ENCODE results near the gene SEPSECS. TPM values are rescaled to one million over a fixed set of nuclear protein-coding genes. Genes with fewer than 3 reads are reported as not detected.

Gene SEPSECS
- total and polyA plus RNA-seq, 2 experiments from 2014 or later = 1.2 to 4.7 TPM

DNA sequence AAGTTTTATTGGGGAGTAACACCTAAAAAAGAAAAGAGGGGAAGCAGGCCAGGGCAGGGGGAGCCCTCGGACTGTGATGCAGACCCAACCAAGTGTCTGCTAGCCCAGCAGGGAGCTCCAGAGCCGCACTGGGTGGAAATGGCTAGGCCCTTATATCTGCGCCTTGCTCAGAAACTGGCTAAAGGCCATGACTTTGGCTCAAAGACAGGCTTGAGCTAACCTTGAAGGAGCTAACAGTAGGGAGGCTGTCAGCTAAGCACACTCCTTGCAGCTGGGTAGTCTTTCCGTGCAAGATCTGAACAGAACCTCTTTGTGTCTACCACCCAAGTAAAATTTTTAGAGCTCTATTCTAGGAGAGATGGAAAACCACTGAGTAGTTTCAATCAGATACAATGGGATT, 43.0 kb downstream of the SEPSECS start:
- no peaks in the 10 kb centered on the region for H3F3A ChIP-seq (replicated peaks; ENCODE audit: low read depth)
- ATAC-seq (no peak), DNase-seq (ENCODE audit: low spot score) (no peak)
- no peak overlapping the region for H3K27ac Mint-ChIP-seq
- no peaks in the 10 kb centered on the region for H4K20me1 ChIP-seq (replicated peaks; ENCODE audit: insufficient read depth)
- no peaks in the 10 kb centered on the region for H3K36me3 Mint-ChIP-seq (ENCODE audit: low read depth)
- H2AFZ ChIP-seq = no peak overlapping the region
- TF ChIP-seq NANOG (IDR thresholded peaks at IDR 0.05; ENCODE audit: borderline replicate concordance) = no peak
- TF ChIP-seq, protein P1, sequence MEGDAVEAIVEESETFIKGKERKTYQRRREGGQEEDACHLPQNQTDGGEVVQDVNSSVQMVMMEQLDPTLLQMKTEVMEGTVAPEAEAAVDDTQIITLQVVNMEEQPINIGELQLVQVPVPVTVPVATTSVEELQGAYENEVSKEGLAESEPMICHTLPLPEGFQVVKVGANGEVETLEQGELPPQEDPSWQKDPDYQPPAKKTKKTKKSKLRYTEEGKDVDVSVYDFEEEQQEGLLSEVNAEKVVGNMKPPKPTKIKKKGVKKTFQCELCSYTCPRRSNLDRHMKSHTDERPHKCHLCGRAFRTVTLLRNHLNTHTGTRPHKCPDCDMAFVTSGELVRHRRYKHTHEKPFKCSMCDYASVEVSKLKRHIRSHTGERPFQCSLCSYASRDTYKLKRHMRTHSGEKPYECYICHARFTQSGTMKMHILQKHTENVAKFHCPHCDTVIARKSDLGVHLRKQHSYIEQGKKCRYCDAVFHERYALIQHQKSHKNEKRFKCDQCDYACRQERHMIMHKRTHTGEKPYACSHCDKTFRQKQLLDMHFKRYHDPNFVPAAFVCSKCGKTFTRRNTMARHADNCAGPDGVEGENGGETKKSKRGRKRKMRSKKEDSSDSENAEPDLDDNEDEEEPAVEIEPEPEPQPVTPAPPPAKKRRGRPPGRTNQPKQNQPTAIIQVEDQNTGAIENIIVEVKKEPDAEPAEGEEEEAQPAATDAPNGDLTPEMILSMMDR (conservative IDR thresholded peaks at IDR 0.05; ENCODE audit: low read depth in 2 of 2) = peak in 1 of 2 experiments; percentile 20; a peak in 1 of 4 replicates
- H3K4me2 ChIP-seq = no peak overlapping the region
- no peaks in the 10 kb centered on the region for H3K27me3 Mint-ChIP-seq (ENCODE audit: insufficient read depth, low read depth, poor library complexity)
- no peak overlapping the region for H3K4me3 ChIP-seq
- H3K4me1 Mint-ChIP-seq = peaks cover 9% of the 10 kb centered on the region; the same call in 2 of the 3 replicates
- no peak overlapping the region for H3K27ac ChIP-seq (ENCODE audit: low read depth)
- no peak overlapping the region for H3K4me3 Mint-ChIP-seq
- H3K9me2 ChIP-seq (ENCODE audit: insufficient read depth) = no peaks in the 10 kb centered on the region
- no peaks in the 10 kb centered on the region for H3K4me1 ChIP-seq (ENCODE audit: insufficient read depth)
- H3K36me3 ChIP-seq (ENCODE audit: insufficient read depth) = no peaks in the 10 kb centered on the region
- H3K79me2 ChIP-seq (replicated peaks; ENCODE audit: insufficient read depth) = no peaks in the 10 kb centered on the region
- H3K27me3 ChIP-seq (ENCODE audit: insufficient read depth) = no peaks in the 10 kb centered on the region
- H3K9me3 Mint-ChIP-seq = no peaks in the 10 kb centered on the region

DNA sequence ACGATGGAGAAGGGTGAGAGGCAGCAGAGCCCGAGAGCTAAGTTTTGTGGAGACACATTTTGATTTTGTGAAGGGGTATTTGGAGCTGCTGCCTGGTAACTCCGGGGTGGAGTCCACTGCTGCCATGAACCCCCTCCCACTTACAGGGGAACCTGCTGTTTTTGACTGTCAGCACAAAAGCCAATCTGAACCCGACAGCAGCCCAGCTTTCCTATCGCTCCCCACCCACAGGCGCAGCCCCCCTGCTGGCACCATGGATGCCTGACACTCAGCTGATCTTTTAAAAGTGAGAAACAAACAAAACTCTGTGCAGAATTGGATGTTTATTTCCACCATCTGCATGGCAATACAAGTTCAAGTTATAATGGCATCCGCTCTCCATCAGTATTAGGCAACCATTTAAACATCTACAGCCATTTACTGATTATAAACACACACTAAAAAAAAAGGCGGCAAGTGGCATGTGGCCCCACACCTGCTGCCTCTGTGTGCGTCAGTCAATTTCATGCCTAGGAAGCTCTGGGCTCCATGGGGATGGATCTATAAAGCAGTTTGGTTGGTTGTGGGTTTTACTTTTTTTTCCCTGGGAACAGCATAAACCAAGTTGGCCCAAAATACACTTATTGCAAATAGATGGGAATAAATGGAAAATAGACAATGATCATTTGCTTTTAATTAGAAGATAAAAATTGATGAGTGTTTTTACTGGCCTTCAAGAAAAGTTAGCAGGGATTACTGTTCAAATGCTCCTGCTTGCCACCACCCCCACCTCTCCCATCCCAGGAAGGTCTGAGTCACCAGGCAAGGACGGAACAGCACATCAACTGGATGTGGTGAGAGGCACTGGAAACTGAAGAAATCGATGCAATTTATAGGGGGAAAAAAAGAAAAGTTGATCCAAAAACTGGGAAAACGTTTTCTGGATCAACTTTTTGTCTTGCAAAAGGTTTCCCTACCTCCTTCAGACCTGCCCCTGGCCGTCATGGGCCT, 46.0 kb downstream of the SEPSECS start:
- Mint-ChIP-seq H3K9me3 (no peaks in the 10 kb centered on the region), H3K4me1 (peaks cover 9% of the 10 kb centered on the region; the same call in 2 of the 3 replicates), H3K36me3 (ENCODE audit: low read depth) (no peaks in the 10 kb centered on the region), H3K4me3 (no peak overlapping the region), H3K27ac (no peak overlapping the region), H3K27me3 (ENCODE audit: insufficient read depth, low read depth, poor library complexity) (no peaks in the 10 kb centered on the region)
- no peak overlapping the region for H3K4me3 ChIP-seq
- no peaks in the 10 kb centered on the region for H3K79me2 ChIP-seq (replicated peaks; ENCODE audit: insufficient read depth)
- no peak overlapping the region for H3K4me2 ChIP-seq
- DNase-seq (ENCODE audit: low spot score) = no peak
- H2AFZ ChIP-seq = no peak overlapping the region
- H3K27me3 ChIP-seq (ENCODE audit: insufficient read depth) = no peaks in the 10 kb centered on the region
- H3K9me2 ChIP-seq (ENCODE audit: insufficient read depth) = no peaks in the 10 kb centered on the region
- H3F3A ChIP-seq (replicated peaks; ENCODE audit: low read depth) = no peaks in the 10 kb centered on the region
- H4K20me1 ChIP-seq (replicated peaks; ENCODE audit: insufficient read depth) = no peaks in the 10 kb centered on the region
- no peaks in the 10 kb centered on the region for H3K4me1 ChIP-seq (ENCODE audit: insufficient read depth)
- no peak overlapping the region for H3K27ac ChIP-seq (ENCODE audit: low read depth)
- H3K36me3 ChIP-seq (ENCODE audit: insufficient read depth) = no peaks in the 10 kb centered on the region
- no peak; the same call in 2 of the 3 replicates for ATAC-seq
- no peak for TF ChIP-seq JUNB (IDR thresholded peaks at IDR 0.05; ENCODE audit: unreplicated experiment)
- TF ChIP-seq, protein P2, sequence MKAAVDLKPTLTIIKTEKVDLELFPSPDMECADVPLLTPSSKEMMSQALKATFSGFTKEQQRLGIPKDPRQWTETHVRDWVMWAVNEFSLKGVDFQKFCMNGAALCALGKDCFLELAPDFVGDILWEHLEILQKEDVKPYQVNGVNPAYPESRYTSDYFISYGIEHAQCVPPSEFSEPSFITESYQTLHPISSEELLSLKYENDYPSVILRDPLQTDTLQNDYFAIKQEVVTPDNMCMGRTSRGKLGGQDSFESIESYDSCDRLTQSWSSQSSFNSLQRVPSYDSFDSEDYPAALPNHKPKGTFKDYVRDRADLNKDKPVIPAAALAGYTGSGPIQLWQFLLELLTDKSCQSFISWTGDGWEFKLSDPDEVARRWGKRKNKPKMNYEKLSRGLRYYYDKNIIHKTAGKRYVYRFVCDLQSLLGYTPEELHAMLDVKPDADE (IDR thresholded peaks at IDR 0.05) = no peak
- no peak for TF ChIP-seq CREB1 (CRISPR knock-in tag; IDR thresholded peaks at IDR 0.05; ENCODE audit: low read depth)
- no peak for TF ChIP-seq POLR2AphosphoS5 (IDR thresholded peaks at IDR 0.05; ENCODE audit: low read depth)
- TF ChIP-seq EZH2 (IDR thresholded peaks at IDR 0.05; ENCODE audit: low read depth, unreplicated experiment) = no peak
- TF ChIP-seq, protein P3, sequence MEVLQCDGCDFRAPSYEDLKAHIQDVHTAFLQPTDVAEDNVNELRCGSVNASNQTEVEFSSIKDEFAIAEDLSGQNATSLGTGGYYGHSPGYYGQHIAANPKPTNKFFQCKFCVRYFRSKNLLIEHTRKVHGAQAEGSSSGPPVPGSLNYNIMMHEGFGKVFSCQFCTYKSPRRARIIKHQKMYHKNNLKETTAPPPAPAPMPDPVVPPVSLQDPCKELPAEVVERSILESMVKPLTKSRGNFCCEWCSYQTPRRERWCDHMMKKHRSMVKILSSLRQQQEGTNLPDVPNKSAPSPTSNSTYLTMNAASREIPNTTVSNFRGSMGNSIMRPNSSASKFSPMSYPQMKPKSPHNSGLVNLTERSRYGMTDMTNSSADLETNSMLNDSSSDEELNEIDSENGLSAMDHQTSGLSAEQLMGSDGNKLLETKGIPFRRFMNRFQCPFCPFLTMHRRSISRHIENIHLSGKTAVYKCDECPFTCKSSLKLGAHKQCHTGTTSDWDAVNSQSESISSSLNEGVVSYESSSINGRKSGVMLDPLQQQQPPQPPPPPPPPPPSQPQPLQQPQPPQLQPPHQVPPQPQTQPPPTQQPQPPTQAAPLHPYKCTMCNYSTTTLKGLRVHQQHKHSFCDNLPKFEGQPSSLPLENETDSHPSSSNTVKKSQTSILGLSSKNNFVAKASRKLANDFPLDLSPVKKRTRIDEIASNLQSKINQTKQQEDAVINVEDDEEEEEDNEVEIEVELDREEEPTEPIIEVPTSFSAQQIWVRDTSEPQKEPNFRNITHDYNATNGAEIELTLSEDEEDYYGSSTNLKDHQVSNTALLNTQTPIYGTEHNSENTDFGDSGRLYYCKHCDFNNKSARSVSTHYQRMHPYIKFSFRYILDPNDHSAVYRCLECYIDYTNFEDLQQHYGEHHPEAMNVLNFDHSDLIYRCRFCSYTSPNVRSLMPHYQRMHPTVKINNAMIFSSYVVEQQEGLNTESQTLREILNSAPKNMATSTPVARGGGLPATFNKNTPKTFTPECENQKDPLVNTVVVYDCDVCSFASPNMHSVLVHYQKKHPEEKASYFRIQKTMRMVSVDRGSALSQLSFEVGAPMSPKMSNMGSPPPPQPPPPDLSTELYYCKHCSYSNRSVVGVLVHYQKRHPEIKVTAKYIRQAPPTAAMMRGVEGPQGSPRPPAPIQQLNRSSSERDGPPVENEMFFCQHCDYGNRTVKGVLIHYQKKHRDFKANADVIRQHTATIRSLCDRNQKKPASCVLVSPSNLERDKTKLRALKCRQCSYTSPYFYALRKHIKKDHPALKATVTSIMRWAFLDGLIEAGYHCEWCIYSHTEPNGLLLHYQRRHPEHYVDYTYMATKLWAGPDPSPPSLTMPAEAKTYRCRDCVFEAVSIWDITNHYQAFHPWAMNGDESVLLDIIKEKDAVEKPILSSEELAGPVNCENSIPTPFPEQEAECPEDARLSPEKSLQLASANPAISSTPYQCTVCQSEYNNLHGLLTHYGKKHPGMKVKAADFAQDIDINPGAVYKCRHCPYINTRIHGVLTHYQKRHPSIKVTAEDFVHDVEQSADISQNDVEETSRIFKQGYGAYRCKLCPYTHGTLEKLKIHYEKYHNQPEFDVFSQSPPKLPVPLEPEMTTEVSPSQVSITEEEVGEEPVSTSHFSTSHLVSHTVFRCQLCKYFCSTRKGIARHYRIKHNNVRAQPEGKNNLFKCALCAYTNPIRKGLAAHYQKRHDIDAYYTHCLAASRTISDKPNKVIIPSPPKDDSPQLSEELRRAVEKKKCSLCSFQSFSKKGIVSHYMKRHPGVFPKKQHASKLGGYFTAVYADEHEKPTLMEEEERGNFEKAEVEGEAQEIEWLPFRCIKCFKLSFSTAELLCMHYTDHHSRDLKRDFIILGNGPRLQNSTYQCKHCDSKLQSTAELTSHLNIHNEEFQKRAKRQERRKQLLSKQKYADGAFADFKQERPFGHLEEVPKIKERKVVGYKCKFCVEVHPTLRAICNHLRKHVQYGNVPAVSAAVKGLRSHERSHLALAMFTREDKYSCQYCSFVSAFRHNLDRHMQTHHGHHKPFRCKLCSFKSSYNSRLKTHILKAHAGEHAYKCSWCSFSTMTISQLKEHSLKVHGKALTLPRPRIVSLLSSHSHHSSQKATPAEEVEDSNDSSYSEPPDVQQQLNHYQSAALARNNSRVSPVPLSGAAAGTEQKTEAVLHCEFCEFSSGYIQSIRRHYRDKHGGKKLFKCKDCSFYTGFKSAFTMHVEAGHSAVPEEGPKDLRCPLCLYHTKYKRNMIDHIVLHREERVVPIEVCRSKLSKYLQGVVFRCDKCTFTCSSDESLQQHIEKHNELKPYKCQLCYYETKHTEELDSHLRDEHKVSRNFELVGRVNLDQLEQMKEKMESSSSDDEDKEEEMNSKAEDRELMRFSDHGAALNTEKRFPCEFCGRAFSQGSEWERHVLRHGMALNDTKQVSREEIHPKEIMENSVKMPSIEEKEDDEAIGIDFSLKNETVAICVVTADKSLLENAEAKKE (CRISPR knock-in tag; IDR thresholded peaks at IDR 0.05) = no peak
- TF ChIP-seq ZNF114 (CRISPR knock-in tag; IDR thresholded peaks at IDR 0.05) = no peak
- no peak for TF ChIP-seq STAT1 (IDR thresholded peaks at IDR 0.05; ENCODE audit: unreplicated experiment)
